Prostate gland (tissue), 2 donors: ENCODE data around the gene EFNA4. TPM values are rescaled to one million over a fixed set of nuclear protein-coding genes. Genes with fewer than 3 reads are reported as not detected.

Experiments used
- DNase-seq: peaks from one replicate; pipeline ENCODE4 v3.0.0-alpha.2; 2019; ENCODE audit warnings: low spot score
- H3K27ac ChIP-seq, 2 donors: fragments of 200-600 bp; sonication (generic); 2 replicates each; pipeline ENCODE4 v1.5.1; 2017 to 2019
- H3K27me3 ChIP-seq: fragments of 200-600 bp; sonication (generic); replicated peaks from 2 replicates; pipeline ENCODE4 v1.5.1; 2019; ENCODE audit not compliant: insufficient read depth
- H3K36me3 ChIP-seq, 2 donors: fragments of 200-600 bp; sonication (generic); 1 replicate in 1 of 2; 2 replicates in 1 of 2; pipeline versions ENCODE4 v1.5.1 to v1.8.1; 2017 to 2019
- H3K4me1 ChIP-seq: fragments of 200-600 bp; sonication (generic); replicated peaks from 2 replicates; pipeline ENCODE4 v1.5.1; 2019
- H3K4me3 ChIP-seq, 2 donors: fragments of 200-600 bp; sonication (generic); 2 replicates each; pipeline ENCODE4 v1.5.1; 2017 to 2019
- H3K9me3 ChIP-seq: fragments of 200-600 bp; sonication (generic); 2 replicates; pipeline ENCODE4 v1.5.1; 2017
- CTCF ChIP-seq, 4 experiments: fragments of 200-600 bp in 2 of 4; fragments of 450-650 bp in 2 of 4; sonication (generic) in 2 of 4; IDR thresholded peaks; 1 replicate in 3 of 4; 2 replicates in 1 of 4; pipeline ENCODE4 v1.5.1; 2016 to 2019; ENCODE audit warnings: antibody characterized with exemption in 4 of 4, mild to moderate bottlenecking in 2 of 4, moderate library complexity in 2 of 4
- POLR2A ChIP-seq: fragments of 450-650 bp; IDR thresholded peaks from one replicate; pipeline ENCODE4 v1.6.1; 2016; ENCODE audit warnings: antibody characterized with exemption, mild to moderate bottlenecking
- POLR2AphosphoS5 ChIP-seq: sonication (generic); formaldehyde crosslinking; IDR thresholded peaks from one replicate; pipeline ENCODE4 v1.6.1; 2017; ENCODE audit warnings: antibody characterized with exemption
- WGBS: methylation state at CpG from one replicate; pipeline ENCODE4 v1.1.5; 2018; 5-methylcytosine and 5-hydroxymethylcytosine counted together
- intact Hi-C: fragments of 100-400 bp; cut with DNase I; formaldehyde crosslinking; loops from one replicate; pipeline ENCODE4 v1.14.2; 2022
- total RNA-seq, 2 donors: library from RNA; depleted of rRNA; stranded (reverse); fragments of >200 nt; gene quantifications; one replicate each; pipeline ENCODE4 v1.1.0, GENCODE V29; 2016

Gene EFNA4
- total RNA-seq, 2 donors from 2014 or later: 10.3 to 23.4 TPM

GRCh38 chr1:155022136-155022926 is 41.2 kb upstream of the EFNA4 start:
- TF ChIP-seq POLR2AphosphoS5 (no peak), CTCF (IDR thresholded peaks at IDR 0.05) (no peak), POLR2A (no peak)
- 70% methylated on average over 8 of the region's 8 CpGs for WGBS
- DNase-seq: no peak
- Histone ChIP-seq H3K4me3 (no peak overlapping the region), H3K9me3 (no peaks in the 10 kb centered on the region), H3K27me3 (no peaks in the 10 kb centered on the region), H3K27ac (no peak overlapping the region), H3K4me1 (peaks cover 7% of the 10 kb centered on the region), H3K36me3 (no peaks in the 10 kb centered on the region)
- intact Hi-C loops: no loop called here

- intact Hi-C loops: no loop called here
- no peaks in the 10 kb centered on the region for H3K27me3 ChIP-seq
- 48% methylated on average over 4 of the region's 4 CpGs for WGBS
- TF ChIP-seq POLR2AphosphoS5 (peak; percentile 41), CTCF (IDR thresholded peaks at IDR 0.05) (no peak)
- no peaks in the 10 kb centered on the region for H3K9me3 ChIP-seq
- no peak overlapping the region for H3K27ac ChIP-seq
- no peak overlapping the region for H3K4me3 ChIP-seq
- DNase-seq: no peak
- no peaks in the 10 kb centered on the region for H3K36me3 ChIP-seq
- peaks cover 3% of the 10 kb centered on the region for H3K4me1 ChIP-seq
These were observed 40.7 kb upstream of the EFNA4 start for GRCh38 chr1:155022927-155023236.

- no peaks in the 10 kb centered on the region for H3K27me3 ChIP-seq
- no peaks in the 10 kb centered on the region for H3K36me3 ChIP-seq
- no peak for DNase-seq
- intact Hi-C loops: no loop called here
- H3K9me3 ChIP-seq: no peaks in the 10 kb centered on the region
- TF ChIP-seq CTCF (IDR thresholded peaks at IDR 0.05) (no peak), POLR2A (no peak), POLR2AphosphoS5 (no peak)
- WGBS: 78% methylated on average over 5 of the region's 5 CpGs
- H3K4me3 ChIP-seq: no peak overlapping the region
- no peak overlapping the region for H3K27ac ChIP-seq
- no peaks in the 10 kb centered on the region for H3K4me1 ChIP-seq
These were observed 39.9 kb upstream of the EFNA4 start for GRCh38 chr1:155023627-155024026.

GRCh38 chr1:155024315-155024714 is 39.2 kb upstream of the EFNA4 start:
- no peak overlapping the region for H3K4me3 ChIP-seq
- no peaks in the 10 kb centered on the region for H3K4me1 ChIP-seq
- no peaks in the 10 kb centered on the region for H3K27me3 ChIP-seq
- no peak for DNase-seq
- intact Hi-C loops: no loop called here
- no peaks in the 10 kb centered on the region for H3K9me3 ChIP-seq
- H3K27ac ChIP-seq: no peak overlapping the region
- TF ChIP-seq POLR2AphosphoS5 (no peak), CTCF (IDR thresholded peaks at IDR 0.05) (no peak), POLR2A (no peak)
- WGBS: 91% methylated on average over 9 of the region's 9 CpGs
- no peaks in the 10 kb centered on the region for H3K36me3 ChIP-seq

- no peak for DNase-seq
- no peak for TF ChIP-seq CTCF (IDR thresholded peaks at IDR 0.05)
- no peak for TF ChIP-seq POLR2A
- TF ChIP-seq POLR2AphosphoS5: no peak
- intact Hi-C loops: no loop called here
- no peak overlapping the region for H3K4me3 ChIP-seq
- no peaks in the 10 kb centered on the region for H3K27me3 ChIP-seq
- no peaks in the 10 kb centered on the region for H3K9me3 ChIP-seq
- H3K4me1 ChIP-seq: no peaks in the 10 kb centered on the region
- no peak overlapping the region for H3K27ac ChIP-seq
- 63% methylated on average over 6 of the region's 9 CpGs for WGBS
- no peaks in the 10 kb centered on the region for H3K36me3 ChIP-seq
These were observed 37.4 kb upstream of the EFNA4 start for GRCh38 chr1:155026154-155026553.
